Colonic mucosa (tissue), 4 donors: ENCODE data around the gene EML4. TPM values are rescaled to one million over a fixed set of nuclear protein-coding genes. Genes with fewer than 3 reads are reported as not detected.

Source experiments
- DNase-seq: peaks from one replicate; pipeline ENCODE4 v3.0.0-alpha.2; 2020
- H3K27ac ChIP-seq: fragments of 200-600 bp; one replicate; pipeline ENCODE4 v1.8.0; 2021
- H3K27me3 ChIP-seq: fragments of 200-600 bp; one replicate; pipeline ENCODE4 v1.8.0; 2021
- H3K36me3 ChIP-seq: fragments of 200-600 bp; one replicate; pipeline ENCODE4 v1.8.0; 2021
- H3K4me1 ChIP-seq: fragments of 200-600 bp; one replicate; pipeline ENCODE4 v1.8.0; 2021; ENCODE audit warnings: mild to moderate bottlenecking
- H3K4me3 ChIP-seq: fragments of 200-600 bp; one replicate; pipeline ENCODE4 v1.8.0; 2021
- H3K9ac ChIP-seq, 2 donors: one replicate each; pipeline ENCODE4 v1.7.0; 2013; ENCODE audit warnings: control low read depth in 2 of 2, low read depth in 2 of 2, low read length in 2 of 2
- H3K9me3 ChIP-seq: fragments of 200-600 bp; one replicate; pipeline ENCODE4 v1.8.0; 2021
- intact Hi-C: fragments of 100-400 bp; cut with DNase I; formaldehyde crosslinking; loops from one replicate; pipeline ENCODE4 v1.14.1; 2022
- total RNA-seq, 2 donors: library from RNA; stranded (reverse); fragmentation: NEBNext Ultra II Directional in 1 of 2; extraction: Animal tissue kit (Norgen Biotek cat#: 25700) in 1 of 2; gene quantifications; one replicate each; pipeline ENCODE4 v1.2.1, GENCODE V29; 2021
- TF ChIP-seq, protein P1 (sequence below): fragments of 200-600 bp; IDR thresholded peaks from one replicate; pipeline ENCODE4 v1.8.0; 2022; ENCODE audit warnings: antibody characterized with exemption, mild to moderate bottlenecking
- donor health status: healthy.
- donor health status: DM: no; HTN: no; CAD: no.
- donor health status: DM: no; HTN: no; CAD: no.

The EML4 gene
- total RNA-seq, 2 donors from 2014 or later: 82.1 to 103 TPM

GRCh38 chr2:42254186-42254895 is 85.2 kb downstream of the EML4 start:
- H3K9me3 ChIP-seq: no peaks in the 10 kb centered on the region
- intact Hi-C loops: no loop called here
- H3K27ac ChIP-seq: no peak overlapping the region
- TF ChIP-seq, protein P1, sequence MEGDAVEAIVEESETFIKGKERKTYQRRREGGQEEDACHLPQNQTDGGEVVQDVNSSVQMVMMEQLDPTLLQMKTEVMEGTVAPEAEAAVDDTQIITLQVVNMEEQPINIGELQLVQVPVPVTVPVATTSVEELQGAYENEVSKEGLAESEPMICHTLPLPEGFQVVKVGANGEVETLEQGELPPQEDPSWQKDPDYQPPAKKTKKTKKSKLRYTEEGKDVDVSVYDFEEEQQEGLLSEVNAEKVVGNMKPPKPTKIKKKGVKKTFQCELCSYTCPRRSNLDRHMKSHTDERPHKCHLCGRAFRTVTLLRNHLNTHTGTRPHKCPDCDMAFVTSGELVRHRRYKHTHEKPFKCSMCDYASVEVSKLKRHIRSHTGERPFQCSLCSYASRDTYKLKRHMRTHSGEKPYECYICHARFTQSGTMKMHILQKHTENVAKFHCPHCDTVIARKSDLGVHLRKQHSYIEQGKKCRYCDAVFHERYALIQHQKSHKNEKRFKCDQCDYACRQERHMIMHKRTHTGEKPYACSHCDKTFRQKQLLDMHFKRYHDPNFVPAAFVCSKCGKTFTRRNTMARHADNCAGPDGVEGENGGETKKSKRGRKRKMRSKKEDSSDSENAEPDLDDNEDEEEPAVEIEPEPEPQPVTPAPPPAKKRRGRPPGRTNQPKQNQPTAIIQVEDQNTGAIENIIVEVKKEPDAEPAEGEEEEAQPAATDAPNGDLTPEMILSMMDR: no peak
- DNase-seq: no peak
- H3K4me1 ChIP-seq: peaks cover 9% of the 10 kb centered on the region
- no peaks in the 10 kb centered on the region for H3K36me3 ChIP-seq
- no peak overlapping the region for H3K9ac ChIP-seq
- no peak overlapping the region for H3K4me3 ChIP-seq
- H3K27me3 ChIP-seq: no peaks in the 10 kb centered on the region

GRCh38 chr2:42256505-42256904 is 87.4 kb downstream of the EML4 start:
- H3K9ac ChIP-seq: no peak overlapping the region
- intact Hi-C loops: no loop called here
- no peak for DNase-seq
- H3K27ac ChIP-seq: no peak overlapping the region
- H3K9me3 ChIP-seq: no peaks in the 10 kb centered on the region
- H3K27me3 ChIP-seq: no peaks in the 10 kb centered on the region
- H3K4me3 ChIP-seq: no peak overlapping the region
- TF ChIP-seq, protein P1: no peak
- H3K4me1 ChIP-seq: no peaks in the 10 kb centered on the region
- no peaks in the 10 kb centered on the region for H3K36me3 ChIP-seq

DNA sequence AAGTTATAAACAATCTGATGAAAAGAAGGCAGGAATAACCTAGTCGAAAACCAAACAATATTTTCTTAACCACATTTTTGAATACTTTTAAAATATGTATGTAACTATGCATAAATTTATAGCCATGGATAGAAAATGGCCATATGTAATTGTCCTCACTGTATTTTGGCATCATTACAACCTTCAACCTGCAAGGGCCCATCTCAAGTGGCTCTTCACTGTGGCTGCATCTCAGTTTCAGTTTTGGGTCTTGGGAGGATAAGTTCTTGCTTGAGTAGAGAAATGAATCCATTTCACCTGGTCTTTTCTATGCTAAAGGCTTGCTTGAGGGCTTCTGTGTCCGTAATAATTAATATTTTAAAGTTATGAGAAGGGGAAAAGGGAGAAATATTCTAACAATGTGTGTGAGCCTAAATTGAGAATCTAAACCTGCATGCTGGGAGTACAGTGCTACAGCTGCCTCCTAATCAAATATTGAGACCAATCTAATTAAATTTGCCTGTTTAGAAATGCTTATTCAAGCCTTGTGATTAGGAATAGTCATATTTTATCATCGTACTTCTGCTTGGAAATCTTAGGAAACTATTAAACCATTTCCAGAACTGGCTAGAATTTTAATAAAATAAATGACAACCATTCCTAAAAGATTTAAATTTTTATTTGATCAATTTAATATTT is 92.5 kb downstream of the EML4 start:
- Histone ChIP-seq H3K4me1 (no peaks in the 10 kb centered on the region), H3K9ac (no peak overlapping the region), H3K27ac (no peak overlapping the region), H3K9me3 (no peaks in the 10 kb centered on the region), H3K36me3 (no peaks in the 10 kb centered on the region), H3K27me3 (no peaks in the 10 kb centered on the region), H3K4me3 (no peak overlapping the region)
- TF ChIP-seq, protein P1: no peak
- intact Hi-C loops: no loop called here
- no peak for DNase-seq

GRCh38 chr2:42266236-42266635 is 97.1 kb downstream of the EML4 start:
- Histone ChIP-seq H3K4me1 (no peaks in the 10 kb centered on the region), H3K9me3 (no peaks in the 10 kb centered on the region), H3K27ac (no peak overlapping the region), H3K27me3 (no peaks in the 10 kb centered on the region), H3K4me3 (no peak overlapping the region), H3K9ac (no peak overlapping the region), H3K36me3 (no peaks in the 10 kb centered on the region)
- TF ChIP-seq, protein P1: no peak
- intact Hi-C loops: no loop called here
- no peak for DNase-seq

GRCh38 chr2:42267530-42267929 is 98.4 kb downstream of the EML4 start:
- intact Hi-C loops: no loop called here
- TF ChIP-seq, protein P1: no peak

More at GRCh38 chr2:42267530-42267929, 98.4 kb downstream of the EML4 start:
- Histone ChIP-seq H3K4me3 (no peak overlapping the region), H3K27ac (no peak overlapping the region), H3K4me1 (no peaks in the 10 kb centered on the region), H3K9me3 (no peaks in the 10 kb centered on the region), H3K36me3 (no peaks in the 10 kb centered on the region), H3K27me3 (no peaks in the 10 kb centered on the region), H3K9ac (no peak overlapping the region)
- DNase-seq: no peak
